GM12878 (cell line): ENCODE measurements around the gene C19orf12. TPM values are rescaled to one million over a fixed set of nuclear protein-coding genes. Genes with fewer than 3 reads are reported as not detected.

Experiments used
- ATAC-seq: fragments of 200-7000 bp; cut with Tn5 transposase; 3 replicates; pipeline ENCODE4 v1.9.1; 2020; ENCODE audit warnings: mild to moderate bottlenecking, moderate library complexity
- BruUV-seq: library from RNA; stranded (reverse); fragments of 400-500 nt; replicated peaks from 2 replicates; lab custom pipeline; 2021; lab: Mats Ljungman, UMichigan
- CTCF ChIA-PET: fragments of 300-600 bp; sonication (Branson Sonifier 250); formaldehyde crosslinking; extraction: SDS; loops from one replicate; lab custom pipeline; 2021; ENCODE audit warnings: inconsistent platforms; lab: Yijun Ruan, JAX
- POLR2A ChIA-PET: fragments of 350-600 bp; formaldehyde crosslinking; extraction: SDS; loops from one replicate; lab custom pipeline; 2021; ENCODE audit warnings: inconsistent platforms; lab: Charles Lee
- RAD21 ChIA-PET: fragments of 300-600 bp; sonication (Branson Sonifier 250); formaldehyde crosslinking; loops from one replicate; lab custom pipeline; 2023; ENCODE audit warnings: antibody characterized with exemption; ENCODE audit not compliant: unreplicated experiment; lab: Charles Lee
- SMC1A ChIA-PET: fragments of 300-600 bp; sonication (Branson Sonifier 250); formaldehyde crosslinking; loops from one replicate; lab custom pipeline; 2023; ENCODE audit not compliant: unreplicated experiment, uncharacterized antibody; lab: Charles Lee
- DNase-seq: peaks from one replicate; pipeline ENCODE4 v3.0.0-alpha.2; 2011; ENCODE audit warnings: low read depth, low spot score
- FAIRE-seq: peaks from 3 replicates; lab custom pipeline; 2011; peaks lifted over from hg19 to GRCh38; lab: Jason Lieb, UNC
- H2AFZ ChIP-seq: 2 replicates; pipeline ENCODE4 v1.6.0; 2011; ENCODE audit warnings: low read depth, low read length, control low read depth; ENCODE audit not compliant: control insufficient read depth
- H3K27ac ChIP-seq: 2 replicates; pipeline ENCODE4 v1.5.1; 2011; ENCODE audit warnings: control low read depth; ENCODE audit not compliant: control insufficient read depth, insufficient read depth
- H3K27me3 ChIP-seq, 2 experiments: replicated peaks in 1 of 2; 2 replicates each; pipeline versions ENCODE4 v1.6.0 to v1.6.1; 2011; ENCODE audit warnings: low read length in 1 of 2; ENCODE audit not compliant: control insufficient read depth in 2 of 2, insufficient read depth in 2 of 2
- H3K36me3 ChIP-seq, 2 experiments: 2 replicates each; pipeline ENCODE4 v1.5.1; 2011; ENCODE audit warnings: low read length in 1 of 2; ENCODE audit not compliant: control insufficient read depth in 2 of 2, insufficient read depth in 2 of 2
- H3K4me1 ChIP-seq: 2 replicates; pipeline ENCODE4 v1.6.1; 2011; ENCODE audit warnings: mild to moderate bottlenecking, low read length, moderate library complexity, mixed read lengths; ENCODE audit not compliant: control insufficient read depth, insufficient read depth
- H3K4me2 ChIP-seq: 2 replicates; pipeline ENCODE4 v1.6.0; 2011; ENCODE audit warnings: control low read depth; ENCODE audit not compliant: control insufficient read depth, insufficient read depth
- H3K4me3 ChIP-seq: fragments of 200-600 bp; sonication (generic); 2 replicates; pipeline ENCODE4 v1.5.1; 2016
- H3K79me2 ChIP-seq: 2 replicates; pipeline ENCODE4 v1.6.0; 2011; ENCODE audit warnings: low read length; ENCODE audit not compliant: control insufficient read depth, insufficient read depth
- H3K9ac ChIP-seq: 2 replicates; pipeline ENCODE4 v1.8.0; 2011; ENCODE audit warnings: low read length, control low read depth, mixed read lengths; ENCODE audit not compliant: control insufficient read depth, insufficient read depth
- H3K9me3 ChIP-seq: replicated peaks from 3 replicates; pipeline ENCODE4 v1.5.1; 2011; ENCODE audit warnings: mild to moderate bottlenecking, low read length; ENCODE audit not compliant: control insufficient read depth, insufficient read depth
- H4K20me1 ChIP-seq: 2 replicates; pipeline ENCODE4 v1.6.0; 2011; ENCODE audit not compliant: control insufficient read depth, insufficient read depth
- CHD1 ChIP-seq: IDR thresholded peaks from 2 replicates; pipeline ENCODE4 v1.6.1; 2012; ENCODE audit warnings: low read depth, low read length, improper control_type of control experiment
- DPF2 ChIP-seq: fragments of 450-650 bp; IDR thresholded peaks from 2 replicates; pipeline ENCODE4 v1.6.1; 2017; ENCODE audit warnings: mild to moderate bottlenecking
- ESRRA ChIP-seq: IDR thresholded peaks from 2 replicates; pipeline ENCODE4 v1.6.1; 2012; ENCODE audit warnings: mild to moderate bottlenecking, low read length, improper control_type of control experiment
- MEF2A ChIP-seq: IDR thresholded peaks from 2 replicates; pipeline ENCODE4 v1.6.1; 2011; ENCODE audit warnings: low read depth, mild to moderate bottlenecking, low read length, moderate library complexity; ENCODE audit not compliant: insufficient read depth
- MEF2B ChIP-seq: fragments of 450-650 bp; IDR thresholded peaks from 2 replicates; pipeline ENCODE4 v1.6.1; 2018; ENCODE audit warnings: mild to moderate bottlenecking, moderate library complexity; ENCODE audit not compliant: partially characterized antibody, poor library complexity, severe bottlenecking
- NFIC ChIP-seq: IDR thresholded peaks from 2 replicates; pipeline ENCODE4 v1.6.1; 2012; ENCODE audit warnings: low read depth, mild to moderate bottlenecking, inconsistent platforms, low read length, moderate library complexity
- RFX5 ChIP-seq: IDR thresholded peaks from 2 replicates; pipeline ENCODE4 v1.6.1; 2011; ENCODE audit warnings: low read depth, low read length, improper control_type of control experiment
- SREBF2 ChIP-seq: IDR thresholded peaks from 2 replicates; pipeline ENCODE4 v1.6.1; 2012; ENCODE audit warnings: mild to moderate bottlenecking, low read length
- TARDBP ChIP-seq: IDR thresholded peaks from 2 replicates; pipeline ENCODE4 v1.6.1; 2016; ENCODE audit warnings: borderline replicate concordance
- TCF7 ChIP-seq: IDR thresholded peaks from 2 replicates; pipeline ENCODE4 v1.6.1; 2014; ENCODE audit warnings: antibody characterized with exemption, borderline replicate concordance
- ZNF24 ChIP-seq: fragments of 450-650 bp; IDR thresholded peaks from 2 replicates; pipeline ENCODE4 v1.6.1; 2017; ENCODE audit warnings: antibody characterized with exemption, mild to moderate bottlenecking
- WGBS: methylation state at CpG from one replicate; pipeline ENCODE4 v1.1.6; 2016; ENCODE audit warnings: low lambda C conversion rate; ENCODE audit not compliant: insufficient replicate concordance, insufficient coverage; ENCODE audit errors: missing lambda C conversion rate; 5-methylcytosine and 5-hydroxymethylcytosine counted together
- in situ Hi-C: fragments of 300-500 bp; cut with MboI; formaldehyde crosslinking; loops from 9 replicates; pipeline ENCODE4 v1.14.3; 2018; ENCODE audit warnings: mixed read lengths
- intact Hi-C: fragments of 100-400 bp; cut with micrococcal nuclease; formaldehyde crosslinking; loops from one replicate; pipeline ENCODE4 v1.14.2; 2022; ENCODE audit not compliant: unreplicated experiment
- polyA plus RNA-seq, 11 experiments: library from polyadenylated mRNA; depleted of rRNA in 4 of 11; unstranded in 6 of 11; stranded (reverse) in 5 of 11; fragments of >200 nt; fragmentation: Nextera tagmentation in 4 of 11; fragmentation: Illumina TruSeq in 1 of 11; extraction: Ambion mirVana in 4 of 11; extraction: Trizol in 1 of 11; gene quantifications; 1 replicate in 1 of 11; 2 replicates in 10 of 11; pipeline versions ENCODE4 v1.2.1 to v1.2.3, GENCODE V29; 2011 to 2016; ENCODE audit warnings: inconsistent platforms in 2 of 11, missing spikeins in 2 of 11, low read depth in 1 of 11
- total RNA-seq, 4 experiments: library from RNA; depleted of rRNA in 3 of 4; stranded (reverse); fragments of >200 nt in 3 of 4; fragmentation: Illumina TruSeq in 1 of 4; extraction: Trizol in 1 of 4; gene quantifications; 2 replicates each; pipeline versions ENCODE4 v1.2.1 to v1.2.3, GENCODE V29; 2013 to 2021

C19orf12 gene
- total and polyA plus RNA-seq, 10 of the 15 experiments (the other 5 are each of a cell fraction or from before 2014, with no cell fraction given) = 2.3 to 23.5 (median 20.3) TPM

- BruUV-seq = no TSS peak
- intact Hi-C loops = no loop called here
- FAIRE-seq (no peak), ATAC-seq (no peak), DNase-seq (no peak)
- CTCF ChIA-PET = interaction anchor here (1.3 to 2.9 kb wide), 3 partner anchors 25 to 54 kb away, joined by 3 to 9 read pairs (median 8); no protein-coding TSS in a partner anchor
- Histone ChIP-seq H3K4me2 (no peak overlapping the region), H2AFZ (no peak overlapping the region), H3K9me3 (no peaks in the 10 kb centered on the region), H3K4me1 (peaks cover 8% of the 10 kb centered on the region), H3K36me3 (no peaks in the 10 kb centered on the region; a peak in 1 of 4 replicates), H3K9ac (no peak overlapping the region), H3K79me2 (peaks cover 20% of the 10 kb centered on the region), H3K27me3 (no peaks in the 10 kb centered on the region), H3K4me3 (no peak overlapping the region), H3K27ac (no peak overlapping the region), H4K20me1 (no peaks in the 10 kb centered on the region)
- in situ Hi-C loops = loop anchor here (10.0 kb wide), 1 partner anchor 47 kb away; no protein-coding TSS in a partner anchor
- no peak for TF ChIP-seq CHD1
- TF ChIP-seq MEF2A = no peak
- TF ChIP-seq MEF2B = no peak
- TF ChIP-seq ZNF24 = no peak
- no peak for TF ChIP-seq TCF7
- TF ChIP-seq RFX5 = no peak
- no peak for TF ChIP-seq NFIC
- WGBS = 43% methylated on average over 1 of the region's 1 CpG
- POLR2A ChIA-PET = interaction anchor here (1.1 kb wide), 1 partner anchor 52 kb away, joined by 3 read pairs; no protein-coding TSS in a partner anchor
- RAD21 ChIA-PET = interaction anchor here (1.0 kb wide), 1 partner anchor 54 kb away, joined by 3 read pairs; no protein-coding TSS in a partner anchor
- SMC1A ChIA-PET = interaction anchor here (1.1 to 2.0 kb wide), 2 partner anchors 51 to 54 kb away, joined by 3 to 4 read pairs; no protein-coding TSS in a partner anchor
Observed at GRCh38 chr19:29662278-29662603, 52.8 kb downstream of the C19orf12 start.

- ChIA-PET POLR2A (no interaction called here), CTCF (interaction anchor here (1.3 to 2.9 kb wide), 4 partner anchors 19 to 56 kb away, joined by 3 to 9 read pairs (median 4); no protein-coding TSS in a partner anchor), SMC1A (interaction anchor here (1.0 kb wide), 1 partner anchor 11 kb away, joined by 3 read pairs; no protein-coding TSS in a partner anchor), RAD21 (no interaction called here)
- in situ Hi-C loops (loop anchor here (10.0 kb wide), 1 partner anchor 46 kb away; no protein-coding TSS in a partner anchor), intact Hi-C loops (no loop called here)
- BruUV-seq = no TSS peak
- ATAC-seq (no peak), DNase-seq (no peak), FAIRE-seq (no peak)
- Histone ChIP-seq H3K4me3 (no peak overlapping the region), H3K4me2 (no peak overlapping the region), H3K9ac (no peak overlapping the region), H2AFZ (no peak overlapping the region), H3K4me1 (peaks cover 3% of the 10 kb centered on the region; the same call in 1 of the 2 replicates), H3K9me3 (no peaks in the 10 kb centered on the region), H3K27ac (no peak overlapping the region), H4K20me1 (no peaks in the 10 kb centered on the region), H3K36me3 (no peaks in the 10 kb centered on the region), H3K27me3 (no peaks in the 10 kb centered on the region), H3K79me2 (peaks cover 6% of the 10 kb centered on the region)
- TF ChIP-seq DPF2 (no peak), TARDBP (no peak), SREBF2 (no peak), ESRRA (no peak)
- 51% methylated on average over 9 of the region's 10 CpGs for WGBS
Observed at GRCh38 chr19:29660835-29661234, 54.2 kb downstream of the C19orf12 start.
